Stimulated activated CD8-positive, alpha-beta memory T cell treated with anti-CD3 and anti-CD28 coated beads, Interleukin-15, amount 100 ng/mL, for 48 hours (primary cell): Measurements from ENCODE around the gene ZFP69.

ENCODE experiments used
- DNase-seq, 2 donors: peaks; one replicate each; pipeline ENCODE4 v3.0.0-alpha.2; 2020; ENCODE audit warnings: low read depth in 2 of 2

Gene ZFP69

DNA sequence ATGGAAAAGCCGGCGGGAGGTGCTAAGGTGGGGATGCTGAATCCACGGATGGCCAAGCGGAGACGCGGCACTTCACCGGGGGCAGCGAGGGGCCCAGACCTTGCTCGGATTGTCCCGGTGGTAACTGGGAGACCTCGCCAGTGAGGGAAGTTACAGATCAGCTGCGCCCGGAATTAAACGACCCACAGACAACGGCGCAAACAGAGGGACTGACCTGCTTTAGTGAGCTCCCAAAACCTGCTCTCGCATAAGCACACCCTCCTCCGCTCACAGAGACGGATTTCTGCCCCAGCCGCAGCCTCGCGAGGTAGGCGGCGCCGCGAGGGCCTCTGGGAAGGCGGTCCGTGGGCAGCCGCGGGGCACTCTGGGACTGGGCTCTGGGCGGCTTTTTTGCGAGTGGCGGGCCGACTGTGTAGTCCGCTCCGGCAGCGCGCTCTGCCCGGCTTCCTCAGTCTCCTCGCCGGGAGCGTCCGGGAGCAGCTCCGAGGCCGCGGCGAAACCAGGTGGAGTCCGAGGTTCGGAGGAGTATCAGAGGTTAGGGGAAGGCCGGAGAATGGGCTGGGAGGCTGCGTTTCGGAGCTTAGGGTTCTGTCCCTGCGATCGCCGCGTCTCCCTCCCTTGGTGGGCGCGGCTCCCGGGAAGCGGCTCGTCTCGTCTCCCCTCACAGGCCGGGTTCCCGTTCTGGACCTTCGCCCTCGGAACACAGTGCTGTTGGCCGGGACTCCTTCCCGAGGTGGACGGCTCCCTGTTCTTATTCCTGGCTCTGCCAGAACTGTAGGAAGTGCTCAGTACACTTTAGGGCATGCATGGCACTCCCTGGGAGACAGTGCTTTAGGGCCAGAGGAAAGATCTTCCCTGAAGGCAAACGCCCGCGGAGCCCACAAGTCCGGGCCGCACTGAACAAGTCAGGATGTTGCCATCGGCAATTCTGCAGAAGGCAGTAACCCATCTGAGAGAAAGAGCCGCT, 31.6 kb downstream of the ZFP69 start, which contains the start of gene EXO5:
EXO5 (plus strand) TSS at position 393 of the 967 bp plus-strand sequence. CDS start 5,778 bp downstream, outside the sequence.
- peak; percentile 79 to 83 for DNase-seq

DNA sequence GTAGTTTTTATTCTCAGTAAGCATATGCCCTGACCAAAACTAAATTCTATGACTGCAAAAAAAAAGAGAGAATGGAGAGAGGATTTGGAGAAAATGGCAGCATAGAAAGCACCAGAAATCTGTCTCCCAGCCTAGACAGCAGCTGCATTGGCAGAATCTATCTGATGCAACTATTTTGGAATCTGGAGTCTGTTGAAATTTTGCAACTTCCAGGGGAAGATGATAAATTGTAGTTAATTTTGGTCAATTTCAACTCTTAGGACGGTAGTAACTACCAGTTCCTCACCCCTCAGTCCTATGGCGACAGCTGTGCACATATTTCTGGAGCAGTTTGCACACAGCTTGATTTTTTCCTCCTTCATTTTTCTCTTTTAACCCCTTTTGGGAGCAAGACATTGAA, 42.4 kb downstream of the ZFP69 start:
- DNase-seq, result no peak

DNA sequence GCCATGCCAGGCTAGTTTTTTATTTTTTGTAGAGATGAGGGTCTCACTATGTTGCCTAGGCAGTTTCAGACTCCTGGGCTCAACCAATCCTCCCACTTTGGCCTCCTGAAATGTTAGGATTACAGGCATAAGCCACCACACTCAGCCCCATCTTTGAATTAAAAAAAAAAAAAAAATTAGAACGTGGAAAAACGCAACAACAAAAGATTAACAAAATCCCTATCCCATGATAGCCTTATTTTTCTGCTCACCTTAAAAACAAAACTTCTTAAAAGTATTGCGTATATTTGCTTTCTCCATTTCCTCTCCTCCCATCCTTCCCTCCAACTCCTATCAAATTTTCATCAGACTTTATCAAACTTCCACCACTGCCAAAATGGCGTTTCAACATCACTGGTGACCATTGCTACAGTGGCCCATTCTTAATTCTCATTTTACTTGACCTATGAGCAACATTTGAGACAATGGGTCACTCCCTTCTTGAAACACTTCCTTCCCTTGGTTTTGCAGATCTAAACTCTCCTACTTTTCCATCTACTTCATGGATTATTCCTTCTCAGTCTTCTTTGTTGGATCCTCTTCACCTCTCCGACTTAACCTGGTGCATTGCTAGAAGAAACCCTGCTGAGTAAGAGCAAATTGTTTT, 53.8 kb downstream of the ZFP69 start:
- DNase-seq, result no peak

DNA sequence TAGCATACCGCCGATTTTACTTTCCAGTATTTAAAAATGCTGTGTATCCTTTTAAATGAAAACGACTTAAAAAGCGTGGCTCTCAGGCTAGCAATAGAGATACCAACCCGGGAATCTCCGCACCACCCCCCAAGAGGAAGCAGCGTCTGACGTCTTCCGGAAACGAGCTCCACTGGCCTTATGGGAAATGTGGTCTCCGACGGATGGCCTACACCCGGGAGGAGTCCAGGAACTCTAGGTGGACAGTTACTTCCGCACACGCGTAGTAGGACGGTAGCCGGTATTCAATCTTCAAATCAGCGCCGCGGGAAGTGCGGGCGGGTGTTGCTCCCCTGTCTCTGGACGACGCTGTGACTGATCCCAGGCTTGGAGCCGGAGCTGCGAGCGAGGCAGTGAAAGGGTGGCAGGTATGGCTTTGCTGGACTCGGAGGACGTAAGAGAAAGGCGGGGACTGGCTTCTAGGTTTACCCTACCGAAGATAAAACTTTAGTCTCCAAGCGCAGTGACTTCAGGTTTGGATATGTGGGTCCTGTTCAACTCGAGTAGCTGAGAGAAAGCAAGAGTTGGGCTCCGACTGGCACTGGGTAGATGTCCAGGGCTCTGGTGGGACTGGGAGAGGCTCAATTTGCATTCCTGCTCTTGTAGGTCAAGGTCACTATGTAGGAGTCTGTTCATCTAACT, 54.4 kb downstream of the ZFP69 start, which contains the start of gene ZNF684:
ZNF684 (plus strand) TSS at position 257 of the 681 bp plus-strand sequence. CDS start 1,530 bp downstream, outside the sequence.
- peak; percentile 79 for DNase-seq

DNA sequence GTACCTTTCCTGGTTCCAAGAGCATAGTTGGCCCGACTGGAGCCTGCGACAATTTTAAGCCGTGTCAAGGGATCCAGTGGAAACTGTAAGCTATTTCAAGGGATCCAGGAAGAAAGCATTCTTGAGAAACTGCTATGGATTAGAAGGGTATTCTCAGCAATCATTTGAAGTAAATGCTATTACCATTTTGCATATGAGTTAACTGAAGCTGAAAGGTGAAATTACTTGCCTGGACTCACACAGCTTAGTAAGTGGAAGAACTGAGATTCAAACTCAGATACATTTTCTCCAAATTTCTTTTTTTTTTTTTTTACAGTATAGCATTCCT, 54.9 kb downstream of the ZFP69 start:
- DNase-seq, result no peak

DNA sequence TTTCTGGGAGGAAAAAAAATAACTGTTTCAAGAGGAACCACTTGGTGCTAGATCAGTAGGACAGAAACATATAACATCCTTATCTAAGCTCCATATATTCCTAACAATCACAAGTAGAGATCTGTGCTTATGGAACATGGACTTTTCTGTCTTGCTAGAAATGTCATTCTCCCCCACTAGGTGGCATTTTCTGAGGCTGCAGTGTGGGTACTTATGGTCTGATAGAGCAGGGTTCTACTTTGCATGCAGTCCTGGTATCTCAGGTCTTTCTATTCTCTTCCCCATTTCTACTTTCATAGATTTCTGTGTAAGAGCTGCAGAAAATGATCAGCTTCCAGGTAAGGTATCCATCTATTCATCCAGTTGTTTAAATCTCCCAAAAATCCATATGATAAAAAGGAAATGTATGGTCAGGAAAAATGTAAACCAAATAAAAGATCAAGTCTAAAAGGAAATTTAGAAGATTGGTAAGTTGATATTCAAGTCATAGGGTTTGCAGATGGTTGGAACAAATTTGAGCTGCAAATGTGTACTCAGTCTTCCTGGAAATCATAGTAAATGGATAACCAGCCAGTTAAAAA, 55.8 kb downstream of the ZFP69 start:
- no peak for DNase-seq

DNA sequence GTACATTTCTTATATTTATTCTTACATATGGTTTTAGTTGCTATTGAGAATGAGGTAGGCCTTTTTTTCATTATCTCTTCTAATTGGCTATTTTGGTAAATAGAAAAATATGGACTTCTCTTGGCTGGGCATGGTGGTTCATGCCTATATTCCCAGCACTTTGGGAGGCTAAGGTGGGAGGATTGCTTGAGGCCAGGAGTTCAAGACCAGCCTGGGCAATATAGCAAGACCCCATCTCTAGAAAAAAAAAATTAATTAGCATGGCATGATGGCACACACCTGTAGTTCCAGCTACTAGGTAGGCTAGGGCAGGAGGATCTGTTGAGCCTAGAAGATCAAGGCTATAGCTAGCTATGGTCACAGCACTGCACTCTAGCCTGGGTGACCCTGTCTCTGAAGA, 57.5 kb downstream of the ZFP69 start:
- DNase-seq, result no peak

DNA sequence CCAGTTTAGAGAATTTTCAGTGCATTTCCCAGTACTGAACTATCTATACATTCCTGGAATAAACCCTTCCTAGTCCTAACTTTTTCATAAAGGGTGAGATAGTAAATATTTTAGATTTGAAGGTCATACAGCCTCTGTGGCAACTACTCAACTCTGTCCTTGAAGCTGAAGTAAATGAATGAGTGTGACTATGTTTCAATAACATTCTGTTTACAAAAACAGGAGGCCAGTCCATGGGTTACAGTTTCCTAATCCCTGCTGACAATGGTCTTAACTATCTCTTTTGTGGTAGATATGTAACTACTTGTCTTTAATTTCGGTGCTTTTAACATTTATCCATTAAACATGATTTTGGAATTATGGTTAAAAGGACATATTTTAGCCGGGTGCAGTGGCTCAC, 58.6 kb downstream of the ZFP69 start:
- DNase-seq, result no peak

DNA sequence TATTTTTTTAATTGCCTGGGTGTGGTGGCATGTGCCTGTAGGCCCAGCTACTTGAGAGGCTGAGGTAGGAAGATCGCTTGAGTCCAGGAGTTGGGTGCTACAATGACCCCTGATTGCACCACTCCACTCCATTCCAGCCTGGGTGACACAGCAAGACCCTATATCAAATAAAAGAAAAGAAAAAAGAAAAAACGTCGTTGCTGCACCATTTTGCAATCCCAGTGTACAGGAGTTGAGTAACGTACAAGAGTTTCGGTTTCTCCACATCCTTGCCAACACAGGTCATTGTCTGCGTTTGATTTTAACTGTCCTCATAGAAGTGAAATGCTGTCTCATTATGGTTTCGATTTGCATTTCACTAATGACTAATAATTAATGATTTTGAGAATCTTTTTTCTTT, 62.2 kb downstream of the ZFP69 start:
- no peak for DNase-seq
